K562 (cell line): Measurements from ENCODE around the gene CLCN4. TPM values are rescaled to one million over a fixed set of nuclear protein-coding genes. Genes with fewer than 3 reads are reported as not detected.

Experiments used
- ATAC-seq: fragments of 200-7000 bp; cut with Tn5 transposase; 3 replicates; pipeline ENCODE4 v1.9.1; 2020; ENCODE audit warnings: moderate library complexity
- BruUV-seq: library from RNA; stranded (reverse); fragments of 400-500 nt; replicated peaks from 2 replicates; lab custom pipeline; 2021; lab: Mats Ljungman, UMichigan
- CTCF ChIA-PET: fragments of 300-600 bp; formaldehyde crosslinking; extraction: SDS; loops from one replicate; lab custom pipeline; 2021; ENCODE audit warnings: low intra/inter-chr PET ratio; lab: Yijun Ruan, JAX
- POLR2A ChIA-PET: fragments of 300-600, 350-650 bp; sonication (Branson Sonifier 250); formaldehyde crosslinking; extraction: SDS; loops from one replicate; lab custom pipeline; 2021; ENCODE audit warnings: antibody characterized with exemption, inconsistent platforms; lab: Yijun Ruan, JAX
- DNase-seq, 4 experiments: peaks; one replicate each; pipeline versions ENCODE4 v3.0.0 to v3.0.0-alpha.2; 2011 to 2018; ENCODE audit warnings: low spot score in 3 of 4, mixed read lengths in 3 of 4; ENCODE audit errors: extremely low read depth in 1 of 4
- FAIRE-seq: peaks from 2 replicates; lab custom pipeline; 2011; peaks lifted over from hg19 to GRCh38; lab: Jason Lieb, UNC
- H2AFZ ChIP-seq: 2 replicates; pipeline ENCODE4 v1.6.0; 2011; ENCODE audit warnings: low read depth, low read length, control low read depth, inconsistent platforms
- H3K27ac ChIP-seq: fragments of 200-600 bp; 3 replicates; pipeline ENCODE4 v1.8.0; 2011; ENCODE audit warnings: low read depth, mild to moderate bottlenecking, control low read depth, inconsistent platforms, low read length, moderate library complexity, mixed read lengths; ENCODE audit errors: extremely low read depth
- H3K27me3 ChIP-seq, 2 experiments: fragments of 300-600 bp in 1 of 2; 2 replicates in 1 of 2; 3 replicates in 1 of 2; pipeline versions ENCODE4 v1.6.0 to v1.8.0; 2011; ENCODE audit warnings: inconsistent platforms in 2 of 2, low read length in 2 of 2, mild to moderate bottlenecking in 1 of 2, mixed read lengths in 1 of 2, moderate library complexity in 1 of 2; ENCODE audit not compliant: control insufficient read depth in 2 of 2, insufficient read depth in 2 of 2
- H3K36me3 ChIP-seq: fragments of 300-600 bp; 3 replicates; pipeline ENCODE4 v1.8.0; 2011; ENCODE audit warnings: mild to moderate bottlenecking, low read length, inconsistent platforms; ENCODE audit not compliant: control insufficient read depth, insufficient read depth
- H3K4me1 ChIP-seq, 2 experiments: fragments of 200-600 bp in 1 of 2; replicated peaks in 1 of 2; 2 replicates in 1 of 2; 3 replicates in 1 of 2; pipeline versions ENCODE4 v1.5.1 to v1.8.0; 2011; ENCODE audit warnings: inconsistent platforms in 2 of 2, low read length in 2 of 2, mild to moderate bottlenecking in 1 of 2, mixed read lengths in 1 of 2, moderate library complexity in 1 of 2; ENCODE audit not compliant: control insufficient read depth in 2 of 2, insufficient read depth in 2 of 2
- H3K4me2 ChIP-seq: 2 replicates; pipeline ENCODE4 v1.6.1; 2011; ENCODE audit warnings: low read length, control low read depth, inconsistent platforms, mixed read lengths; ENCODE audit not compliant: insufficient read depth
- H3K4me3 ChIP-seq: fragments of 200-600 bp; sonication (generic), shearing (Covaris generic); 2 replicates; pipeline ENCODE4 v1.5.1; 2016; ENCODE audit warnings: control low read depth, inconsistent platforms
- H3K79me2 ChIP-seq: fragments of 200-600 bp; 3 replicates; pipeline ENCODE4 v1.8.0; 2011; ENCODE audit warnings: low read length, inconsistent platforms; ENCODE audit not compliant: control insufficient read depth, insufficient read depth
- H3K9ac ChIP-seq, 2 experiments: 2 replicates each; pipeline versions ENCODE4 v1.6.0 to v1.6.1; 2011; ENCODE audit warnings: low read depth in 2 of 2, low read length in 2 of 2, control low read depth in 1 of 2, inconsistent platforms in 1 of 2, mild to moderate bottlenecking in 1 of 2, mixed read lengths in 1 of 2; ENCODE audit not compliant: insufficient read depth in 1 of 2
- H3K9me1 ChIP-seq: one replicate; pipeline ENCODE4 v1.6.0; 2011; ENCODE audit warnings: inconsistent platforms, mild to moderate bottlenecking, low read length, moderate library complexity; ENCODE audit not compliant: control insufficient read depth, insufficient read depth
- H3K9me3 ChIP-seq: replicated peaks from 2 replicates; pipeline ENCODE4 v1.5.1; 2011; ENCODE audit warnings: low read depth, low read length, inconsistent platforms; ENCODE audit not compliant: control insufficient read depth, insufficient read depth
- H4K20me1 ChIP-seq: replicated peaks from 2 replicates; pipeline ENCODE4 v1.6.1; 2011; ENCODE audit warnings: low read length, inconsistent platforms, mixed read lengths; ENCODE audit not compliant: control insufficient read depth, insufficient read depth
- ARID3A ChIP-seq: IDR thresholded peaks from 2 replicates; pipeline ENCODE4 v1.6.1; 2012; ENCODE audit warnings: low read depth, low read length, improper control_type of control experiment, borderline replicate concordance
- ARID3B ChIP-seq: fragments of 250-450 bp; sonication (Bioruptor Pico); IDR thresholded peaks from 2 replicates; pipeline ENCODE4 v1.4.0; 2020; ENCODE audit warnings: borderline replicate concordance
- CAMTA2 ChIP-seq: fragments of 250-450 bp; sonication (Bioruptor Pico); conservative IDR thresholded peaks from 2 replicates; pipeline ENCODE4 v1.5.1; 2022
- CCAR2 ChIP-seq: fragments of 200-400 bp; formaldehyde crosslinking; IDR thresholded peaks from 2 replicates; pipeline ENCODE4 v1.6.1; 2017; ENCODE audit warnings: mild to moderate bottlenecking, low read depth, low read length
- HSF4 ChIP-seq: fragments of 250-450 bp; sonication (Bioruptor Pico); IDR thresholded peaks from 2 replicates; pipeline ENCODE4 v2.1.2; 2022; ENCODE audit warnings: mild to moderate bottlenecking, moderate library complexity, borderline replicate concordance
- KDM5B ChIP-seq: fragments of 200-600 bp; sonication (generic); IDR thresholded peaks from 2 replicates; pipeline ENCODE4 v1.6.1; 2012; ENCODE audit warnings: low read depth, mild to moderate bottlenecking, moderate library complexity, low read length, control low read depth, inconsistent platforms; ENCODE audit not compliant: insufficient replicate concordance
- MAZ ChIP-seq, 2 experiments: fragments of 450-650 bp in 1 of 2; sonication (generic) in 1 of 2; formaldehyde crosslinking; IDR thresholded peaks in 1 of 2; conservative IDR thresholded peaks in 1 of 2; 2 replicates each; pipeline versions ENCODE4 v1.4.0 to v1.5.0; 2020; ENCODE audit warnings: mild to moderate bottlenecking in 1 of 2, missing genetic modification reagents in 1 of 2
- NR2F6 ChIP-seq: fragments of 450-650 bp; formaldehyde crosslinking; IDR thresholded peaks from 2 replicates; pipeline ENCODE4 v1.4.0; 2020; ENCODE audit warnings: mild to moderate bottlenecking
- SAFB ChIP-seq: fragments of 200-400 bp; formaldehyde crosslinking; IDR thresholded peaks from 2 replicates; pipeline ENCODE4 v1.6.1; 2017; ENCODE audit warnings: low read depth, low read length, borderline replicate concordance
- TFAP4 ChIP-seq: sonication (generic); formaldehyde crosslinking; IDR thresholded peaks from 2 replicates; pipeline ENCODE4 v1.8.0; 2022; ENCODE audit warnings: missing genetic modification reagents, mild to moderate bottlenecking, moderate library complexity, borderline replicate concordance
- ZNF77 ChIP-seq: fragments of 250-450 bp; sonication (Bioruptor Pico); IDR thresholded peaks from 2 replicates; pipeline ENCODE4 v1.5.0; 2020
- WGBS: fragments of 100-300 bp; shearing (Covaris generic); methylation state at CpG from one replicate; pipeline ENCODE4 v1.1.6; 2016; ENCODE audit warnings: low coverage, mixed read lengths; ENCODE audit not compliant: insufficient coverage; ENCODE audit errors: missing lambda C conversion rate; 5-methylcytosine and 5-hydroxymethylcytosine counted together
- in situ Hi-C: fragments of 300-500 bp; cut with MboI; formaldehyde crosslinking; loops from 4 replicates; pipeline ENCODE4 v1.15.0; 2018; ENCODE audit warnings: inconsistent platforms, mixed read lengths
- intact Hi-C: fragments of 100-400 bp; cut with micrococcal nuclease; formaldehyde crosslinking; loops from 2 replicates; pipeline ENCODE4 v1.14.2; 2022
- polyA plus RNA-seq, 8 experiments: library from polyadenylated mRNA; depleted of rRNA in 4 of 8; stranded (reverse) in 5 of 8; unstranded in 3 of 8; fragments of >200 nt; fragmentation: Nextera tagmentation in 2 of 8; fragmentation: Illumina TruSeq in 1 of 8; extraction: Ambion mirVana in 2 of 8; extraction: Trizol in 1 of 8; gene quantifications; 2 replicates each; pipeline versions ENCODE4 v1.2.1 to v1.2.3, GENCODE V29; 2011 to 2014; ENCODE audit warnings: inconsistent platforms in 1 of 8, missing spikeins in 1 of 8
- total RNA-seq, 7 experiments: library from RNA; depleted of rRNA in 6 of 7; stranded (reverse); fragments of >200 nt in 6 of 7; fragmentation: Illumina TruSeq in 2 of 7; extraction: Trizol in 2 of 7; gene quantifications; 2 replicates each; pipeline versions ENCODE4 v1.2.1 to v1.2.3, GENCODE V29; 2011 to 2021; ENCODE audit warnings: low replicate concordance in 1 of 7
- TF ChIP-seq, protein P1 (sequence below), 2 experiments: fragments of 450-650 bp; IDR thresholded peaks; 2 replicates each; pipeline ENCODE4 v1.6.1; 2016

The CLCN4 gene
- total and polyA plus RNA-seq, 9 of the 15 experiments (the other 6 are each of a cell fraction or from before 2014, with no cell fraction given): 0.03 to 0.24 (median 0.10) TPM; not detected in 1

- peak; percentile 17; the same call in 1 of the 2 replicates for TF ChIP-seq TFAP4 (CRISPR knock-in tag)
- no peak for TF ChIP-seq NR2F6
- TF ChIP-seq CCAR2: no peak
- TF ChIP-seq, all 486 proteins: peak for 15
Measured at GRCh38 chrX:10189317-10190268, 32.8 kb downstream of the CLCN4 start (continued).

DNA sequence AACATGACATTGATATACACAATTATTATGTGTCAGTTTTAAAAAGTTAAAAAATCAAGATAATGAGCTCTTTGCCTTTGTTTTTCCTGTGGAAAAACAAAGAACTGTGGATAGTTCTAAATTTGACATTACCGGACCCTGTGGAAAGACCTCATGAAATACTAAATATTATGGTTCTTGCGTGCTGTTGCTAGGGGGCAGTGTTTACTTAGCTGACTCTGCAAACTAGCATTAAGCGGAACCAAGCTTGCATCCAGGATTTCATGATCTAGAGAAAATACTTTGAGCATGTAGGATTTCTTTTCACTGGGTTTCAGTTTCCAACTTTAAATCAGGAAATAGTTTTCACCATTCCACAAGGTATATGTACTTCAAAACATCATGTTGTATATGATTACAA lies 33.6 kb downstream of the CLCN4 start:
- peak; percentile 91 for ATAC-seq
- Histone ChIP-seq H3K36me3 (no peaks in the 10 kb centered on the region), H3K9ac (no peak overlapping the region), H3K27ac (no peak overlapping the region), H3K4me1 (no peaks in the 10 kb centered on the region; a peak in 2 of 5 replicates), H3K4me2 (no peak overlapping the region), H3K9me3 (no peaks in the 10 kb centered on the region), H3K9me1 (no peaks in the 10 kb centered on the region), H3K27me3 (peaks cover 0 to 6% of the 10 kb centered on the region in 2 experiments; a peak in 2 of 5 replicates), H2AFZ (peak overlapping the region; percentile 55; the same call in 1 of the 2 replicates), H4K20me1 (no peaks in the 10 kb centered on the region), H3K79me2 (no peaks in the 10 kb centered on the region), H3K4me3 (no peak overlapping the region)
- intact Hi-C loops: loop anchor here (1.0 to 10.0 kb wide), 5 partner anchors 56 to 914 kb away; no protein-coding TSS in a partner anchor
- peak; percentile 41 to 63 (median 52) for DNase-seq
- BruUV-seq: no TSS peak
- FAIRE-seq: peak; percentile 84
- ChIA-PET CTCF (interaction anchor here (0.6 to 2.3 kb wide), 13 partner anchors 71 to 1580 kb away, joined by 3 to 18 read pairs (median 5); no protein-coding TSS in a partner anchor), POLR2A (no interaction called here)
- WGBS: 0% methylated on average over 3 of the region's 3 CpGs
- in situ Hi-C loops: loop anchor here (25.0 kb wide), 2 partner anchors 1347 to 1572 kb away; partner anchors contain the start of gene MSL3
- TF ChIP-seq HSF4 (CRISPR knock-in tag) (no peak), ARID3A (0 out of 2 replicates have a peak, but pooled peaks have one; percentile 24), CAMTA2 (CRISPR knock-in tag) (no peak), KDM5B (no peak), MAZ (CRISPR knock-in tag; conservative IDR thresholded peaks at IDR 0.05 in 1 of 2, IDR thresholded peaks at IDR 0.05 in 1 of 2) (no peak), SAFB (no peak), ARID3B (CRISPR knock-in tag) (no peak), ZNF77 (CRISPR knock-in tag) (no peak)
- TF ChIP-seq, protein P1, sequence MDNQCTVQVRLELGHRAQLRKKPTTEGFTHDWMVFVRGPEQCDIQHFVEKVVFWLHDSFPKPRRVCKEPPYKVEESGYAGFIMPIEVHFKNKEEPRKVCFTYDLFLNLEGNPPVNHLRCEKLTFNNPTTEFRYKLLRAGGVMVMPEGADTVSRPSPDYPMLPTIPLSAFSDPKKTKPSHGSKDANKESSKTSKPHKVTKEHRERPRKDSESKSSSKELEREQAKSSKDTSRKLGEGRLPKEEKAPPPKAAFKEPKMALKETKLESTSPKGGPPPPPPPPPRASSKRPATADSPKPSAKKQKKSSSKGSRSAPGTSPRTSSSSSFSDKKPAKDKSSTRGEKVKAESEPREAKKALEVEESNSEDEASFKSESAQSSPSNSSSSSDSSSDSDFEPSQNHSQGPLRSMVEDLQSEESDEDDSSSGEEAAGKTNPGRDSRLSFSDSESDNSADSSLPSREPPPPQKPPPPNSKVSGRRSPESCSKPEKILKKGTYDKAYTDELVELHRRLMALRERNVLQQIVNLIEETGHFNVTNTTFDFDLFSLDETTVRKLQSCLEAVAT (IDR thresholded peaks at IDR 0.05): no peak
